SK-N-SH (cell line): ENCODE measurements around the gene DUSP6.

Experiments used
- CTCF ChIP-seq: fragments of 200-600 bp; sonication (generic); IDR thresholded peaks from 2 replicates; pipeline ENCODE4 v1.6.1; 2017; ENCODE audit warnings: antibody characterized with exemption, mild to moderate bottlenecking, moderate library complexity
- EP300 ChIP-seq, 2 experiments: IDR thresholded peaks; 2 replicates each; pipeline versions ENCODE4 v1.4.0 to v1.6.1; 2012; ENCODE audit warnings: borderline replicate concordance in 1 of 2, low read depth in 1 of 2, low read length in 1 of 2
- EZH2phosphoT487 ChIP-seq: fragments of 200-600 bp; sonication (generic); IDR thresholded peaks from 2 replicates; pipeline ENCODE4 v1.6.1; 2017; ENCODE audit warnings: low read depth, mixed run types, mild to moderate bottlenecking, antibody characterized with exemption, moderate library complexity, borderline replicate concordance
- FOSL2 ChIP-seq: IDR thresholded peaks from 2 replicates; pipeline ENCODE4 v1.4.0; 2012; ENCODE audit warnings: low read depth, mild to moderate bottlenecking, moderate library complexity, borderline replicate concordance
- FOXM1 ChIP-seq: IDR thresholded peaks from 2 replicates; pipeline ENCODE4 v1.4.0; 2012; ENCODE audit warnings: low read depth, mild to moderate bottlenecking
- IRF3 ChIP-seq: fragments of 150-350 bp; IDR thresholded peaks from 2 replicates; pipeline ENCODE4 v1.6.1; 2016; ENCODE audit warnings: mild to moderate bottlenecking, low read depth, low read length
- MAX ChIP-seq: IDR thresholded peaks from 2 replicates; pipeline ENCODE4 v1.4.0; 2012; ENCODE audit warnings: low read depth
- MXI1 ChIP-seq: IDR thresholded peaks from 2 replicates; pipeline ENCODE4 v1.6.1; 2012; ENCODE audit warnings: mild to moderate bottlenecking, low read depth, low read length, improper control_type of control experiment
- NRF1 ChIP-seq: IDR thresholded peaks from 2 replicates; pipeline ENCODE4 v1.6.1; 2012; ENCODE audit warnings: low read depth, mild to moderate bottlenecking, low read length
- POLR2AphosphoS5 ChIP-seq: IDR thresholded peaks from 2 replicates; pipeline ENCODE4 v1.6.1; 2012; ENCODE audit warnings: low read depth, low read length
- TEAD4 ChIP-seq: IDR thresholded peaks from 2 replicates; pipeline ENCODE4 v1.4.0; 2012; ENCODE audit warnings: mild to moderate bottlenecking, borderline replicate concordance; ENCODE audit not compliant: insufficient read depth
- USF1 ChIP-seq: IDR thresholded peaks from 2 replicates; pipeline ENCODE4 v1.4.0; 2012; ENCODE audit warnings: low read depth, borderline replicate concordance
- ZBTB33 ChIP-seq: IDR thresholded peaks from 2 replicates; pipeline ENCODE4 v1.4.0; 2012; ENCODE audit warnings: low read depth, borderline replicate concordance

GRCh38 chr12:89370850-89371249 lies 18.5 kb upstream of the DUSP6 start:
- TF ChIP-seq MXI1: no peak
- TF ChIP-seq EP300 (IDR thresholded peaks at IDR 0.05; ENCODE audit: borderline replicate concordance in 1 of 2, low read depth in 1 of 2, low read length in 1 of 2): peak; percentile 68 to 94
- no peak for TF ChIP-seq CTCF
- TF ChIP-seq POLR2AphosphoS5: peak; percentile 67; the same call in 1 of the 2 replicates
- peak; percentile 89; the same call in 1 of the 2 replicates for TF ChIP-seq ZBTB33
- peak; percentile 92 for TF ChIP-seq FOSL2
- TF ChIP-seq EZH2phosphoT487: no peak
- TF ChIP-seq FOXM1: 0 out of 2 replicates have a peak, but pooled peaks have one; percentile 71
- peak; percentile 97 for TF ChIP-seq MAX
- peak; percentile 57 for TF ChIP-seq TEAD4
- TF ChIP-seq IRF3: no peak
- TF ChIP-seq USF1: 0 out of 2 replicates have a peak, but pooled peaks have one; percentile 25
- TF ChIP-seq NRF1: no peak
